Measurements from ENCODE around the gene TRHDE.
"Not testable (repeated sequence)": the region's sequence is repeated elsewhere in the genome, so short reads cannot be mapped to it uniquely, and the experiment has no call there.

TRHDE gene

DNA sequence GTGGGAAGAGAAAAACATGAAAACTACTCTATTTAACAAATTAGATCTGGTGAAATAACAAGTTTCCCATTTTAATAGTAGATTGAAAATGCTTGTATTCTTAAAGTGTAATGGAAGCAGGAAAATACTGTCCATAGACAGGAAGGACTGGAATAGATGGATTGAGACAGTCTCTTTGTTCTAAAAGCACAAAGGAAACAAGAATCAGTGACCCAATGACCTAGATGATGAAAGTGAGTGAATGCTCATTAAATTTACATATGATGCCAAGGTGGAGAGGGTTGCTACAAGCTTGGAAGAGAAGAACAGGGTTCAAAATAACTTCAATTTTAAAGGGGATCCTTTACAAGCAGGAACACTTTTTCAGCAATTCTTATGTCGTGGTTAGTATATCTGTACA is 233.1 kb downstream of the TRHDE start:
- in situ Hi-C loops (cut with HindIII; ENCODE audit: low sequenced_read_pairs) = no loop called here

DNA sequence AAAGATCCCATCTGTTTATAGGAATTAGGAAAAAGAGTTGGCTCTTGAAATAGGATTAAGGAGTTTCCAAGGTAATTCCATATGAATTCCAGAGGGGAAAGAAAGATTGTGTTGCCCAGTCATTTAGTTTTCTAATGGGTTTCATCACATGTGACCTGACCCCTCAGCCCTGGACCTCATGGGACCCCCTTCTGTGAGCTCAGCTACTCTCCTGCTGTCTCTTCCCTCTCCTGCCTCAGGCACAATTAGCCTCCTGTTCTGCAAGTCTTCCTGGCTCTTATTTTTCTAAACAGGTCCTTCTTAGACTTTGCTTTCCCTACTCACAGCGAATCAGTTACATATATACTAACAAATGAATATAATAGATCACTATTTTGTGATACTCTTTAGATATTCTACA is 237.7 kb downstream of the TRHDE start:
- in situ Hi-C loops (cut with HindIII; ENCODE audit: low sequenced_read_pairs) = no loop called here

DNA sequence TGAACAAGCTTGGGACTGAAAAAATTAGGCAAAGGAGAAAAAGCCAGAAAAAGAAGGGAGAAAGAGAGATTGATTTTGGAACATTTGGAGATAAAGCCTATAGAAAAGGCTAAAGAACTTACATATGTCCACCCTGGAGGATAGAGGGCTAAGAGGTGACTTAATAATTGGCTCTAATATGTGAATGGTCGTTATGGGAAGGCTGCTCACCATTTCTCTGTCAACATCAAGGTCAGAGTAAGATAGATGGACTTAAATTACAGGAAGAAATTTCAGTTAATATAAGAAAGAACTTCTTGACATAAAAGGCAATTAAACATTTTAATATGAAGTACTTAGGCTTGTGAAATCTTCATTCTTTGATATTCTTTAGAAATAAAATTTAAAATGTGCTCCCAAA is 238.6 kb downstream of the TRHDE start:
- in situ Hi-C loops (cut with HindIII; ENCODE audit: low sequenced_read_pairs) = no loop called here

DNA sequence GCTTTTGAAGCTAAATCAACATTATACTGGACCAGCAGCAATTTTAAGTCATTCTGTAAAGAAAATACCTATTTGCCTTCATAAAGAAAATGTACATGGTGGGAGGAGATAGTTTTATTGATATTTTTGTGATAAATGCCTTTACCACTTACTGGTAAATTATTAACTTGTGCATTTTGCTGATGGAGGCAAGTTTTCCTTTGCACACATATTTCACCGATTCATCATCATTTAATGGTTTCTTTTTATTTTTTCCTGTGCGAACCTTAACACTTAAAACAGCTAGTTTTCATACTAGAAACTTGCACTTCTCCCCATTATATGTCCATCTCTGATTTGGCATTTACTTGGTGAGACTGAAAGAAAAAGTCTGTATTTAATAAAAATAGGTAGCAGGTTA is 239.3 kb downstream of the TRHDE start:
- in situ Hi-C loops (cut with HindIII; ENCODE audit: low sequenced_read_pairs) = no loop called here

DNA sequence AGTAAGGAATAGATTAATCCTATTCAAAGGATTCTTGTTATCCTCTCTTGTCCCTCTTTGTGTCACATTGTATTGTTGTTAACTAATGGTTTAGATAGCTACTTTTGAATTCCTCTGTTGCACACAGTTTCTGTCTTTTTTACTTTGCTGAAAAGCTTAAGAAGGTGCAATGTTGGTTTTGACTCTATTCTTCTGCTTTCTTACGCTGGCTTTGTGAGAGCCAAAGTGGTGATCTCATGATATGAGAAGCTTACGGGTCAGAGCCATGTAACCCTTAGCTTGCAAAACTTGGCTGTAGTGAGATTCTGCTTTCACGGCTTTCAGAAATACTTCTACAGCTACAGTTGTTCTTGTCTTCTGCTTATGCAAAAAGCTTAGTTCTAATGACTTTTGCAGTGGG is 239.7 kb downstream of the TRHDE start:
- in situ Hi-C loops (cut with HindIII; ENCODE audit: low sequenced_read_pairs) = no loop called here

DNA sequence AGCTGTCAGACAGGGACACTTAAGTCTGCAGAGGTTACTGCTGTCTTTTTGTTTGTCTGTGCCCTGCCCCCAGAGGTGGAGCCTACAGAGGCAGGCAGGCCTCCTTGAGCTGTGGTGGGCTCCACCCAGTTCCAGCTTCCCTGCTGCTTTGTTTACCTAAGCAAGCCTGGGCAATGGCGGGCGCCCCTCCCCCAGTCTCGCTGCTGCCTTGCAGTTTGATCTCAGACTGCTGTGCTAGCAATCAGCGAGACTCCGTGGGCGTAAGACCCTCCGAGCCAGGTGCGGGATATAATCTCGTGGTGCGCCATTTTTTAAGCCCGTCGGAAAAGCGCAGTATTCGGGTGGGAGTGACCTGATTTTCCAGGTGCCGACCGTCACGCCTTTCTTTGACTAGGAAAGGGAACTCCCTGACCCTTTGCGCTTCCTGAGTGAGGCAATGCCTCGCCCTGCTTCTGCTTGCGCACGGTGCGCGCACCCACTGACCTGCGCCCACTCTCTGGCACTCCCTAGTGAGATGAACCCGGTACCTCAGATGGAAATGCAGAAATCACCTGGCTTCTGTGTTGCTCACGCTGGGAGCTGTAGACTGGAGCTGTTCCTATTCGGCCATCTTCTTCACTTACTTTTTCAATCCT is 248.0 kb downstream of the TRHDE start:
- in situ Hi-C loops (cut with HindIII; ENCODE audit: low sequenced_read_pairs) = not testable (repeated sequence)

DNA sequence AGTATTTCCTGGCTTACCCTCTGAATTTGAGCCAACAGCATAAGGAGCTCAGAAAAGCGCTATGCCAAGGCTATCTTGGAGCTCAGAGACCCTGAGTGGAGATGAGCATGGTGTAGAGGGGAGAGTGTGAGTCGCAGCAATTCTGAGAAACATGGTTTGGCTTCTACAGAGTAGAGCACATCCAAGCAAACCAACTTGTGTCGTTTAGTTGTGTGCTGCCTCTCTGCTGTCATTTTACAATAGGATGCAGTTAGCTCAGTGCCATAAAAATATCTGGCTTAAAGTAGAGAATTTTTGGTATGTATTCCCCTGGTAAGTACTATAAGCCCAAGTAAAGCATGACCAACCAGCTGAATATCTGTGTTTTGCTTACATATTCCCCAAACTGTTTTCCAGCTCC is 249.2 kb downstream of the TRHDE start:
- in situ Hi-C loops (cut with HindIII; ENCODE audit: low sequenced_read_pairs) = no loop called here

DNA sequence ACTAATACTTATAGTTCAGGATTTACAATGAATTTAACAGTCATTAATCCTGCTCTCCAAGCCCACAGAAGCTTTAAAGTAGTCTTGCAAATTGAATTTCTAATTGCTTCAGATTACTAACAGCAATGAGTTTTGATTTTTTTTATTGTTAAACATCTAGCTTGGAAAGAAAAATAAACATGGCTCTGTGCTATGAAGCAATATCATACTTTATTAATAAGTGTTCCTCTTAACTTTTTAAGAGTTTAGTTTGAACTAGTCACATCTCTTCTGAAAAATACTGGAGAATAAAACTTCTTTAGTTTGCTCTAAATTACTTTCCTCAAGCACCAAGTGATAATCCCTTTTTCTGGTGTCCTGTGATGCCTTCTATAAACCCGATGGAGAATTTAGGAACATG is 250.2 kb downstream of the TRHDE start:
- in situ Hi-C loops (cut with HindIII; ENCODE audit: low sequenced_read_pairs) = no loop called here

DNA sequence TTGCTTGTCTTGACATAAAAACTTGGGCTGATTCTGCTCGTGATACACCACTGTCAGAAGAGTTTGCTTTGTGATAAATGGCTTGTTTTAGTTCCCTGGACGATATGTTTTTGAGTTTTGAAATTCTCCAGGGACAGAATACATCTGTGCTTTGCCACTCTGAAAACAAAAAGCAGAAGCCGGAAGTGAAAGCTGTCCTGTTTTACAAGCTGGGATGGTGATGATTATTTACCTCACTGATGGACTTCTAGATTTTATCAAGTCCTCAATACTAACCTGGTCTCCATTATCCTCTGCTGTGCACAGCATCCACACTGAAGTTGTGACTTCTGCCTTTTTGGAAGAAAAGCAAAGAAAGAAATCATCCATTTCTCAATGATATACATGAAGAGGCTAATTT is 251.6 kb downstream of the TRHDE start:
- in situ Hi-C loops (cut with HindIII; ENCODE audit: low sequenced_read_pairs) = no loop called here

DNA sequence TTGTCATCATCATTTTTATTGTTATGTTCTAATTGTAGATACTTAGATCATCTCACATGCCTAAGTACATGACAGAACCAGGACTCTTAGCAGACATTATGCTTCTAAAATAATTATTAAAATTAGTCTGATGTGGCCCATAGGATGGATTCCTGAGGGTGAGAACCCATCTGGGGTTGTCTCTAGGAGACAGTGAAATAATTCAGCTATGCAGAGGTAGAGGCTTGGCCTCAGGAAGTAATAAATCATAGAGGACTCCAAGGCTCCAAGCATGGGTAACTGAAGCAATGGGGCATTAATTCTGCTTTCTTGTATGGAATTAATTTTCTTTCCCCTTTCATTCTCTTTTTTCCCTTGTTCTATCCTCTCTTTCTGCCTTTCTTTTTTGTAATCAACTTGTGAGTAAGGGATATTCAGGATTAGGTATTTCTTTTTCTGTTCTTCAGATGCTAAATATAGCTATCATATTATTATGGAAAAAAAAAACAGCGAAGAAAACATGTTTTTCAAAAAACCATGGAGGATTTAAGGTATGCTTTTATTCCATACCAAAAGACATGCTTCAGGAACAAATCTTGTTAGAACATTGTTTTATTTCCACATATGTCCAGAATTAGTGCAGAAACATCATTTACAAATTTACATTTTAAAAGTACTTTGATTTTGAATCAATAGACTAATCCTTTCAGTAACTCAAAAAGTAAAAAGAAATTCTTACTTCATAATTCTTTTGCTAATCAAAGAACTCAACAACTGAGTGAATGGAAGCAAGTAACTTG is 263.2 kb downstream of the TRHDE start:
- in situ Hi-C loops (cut with HindIII; ENCODE audit: low sequenced_read_pairs) = no loop called here

DNA sequence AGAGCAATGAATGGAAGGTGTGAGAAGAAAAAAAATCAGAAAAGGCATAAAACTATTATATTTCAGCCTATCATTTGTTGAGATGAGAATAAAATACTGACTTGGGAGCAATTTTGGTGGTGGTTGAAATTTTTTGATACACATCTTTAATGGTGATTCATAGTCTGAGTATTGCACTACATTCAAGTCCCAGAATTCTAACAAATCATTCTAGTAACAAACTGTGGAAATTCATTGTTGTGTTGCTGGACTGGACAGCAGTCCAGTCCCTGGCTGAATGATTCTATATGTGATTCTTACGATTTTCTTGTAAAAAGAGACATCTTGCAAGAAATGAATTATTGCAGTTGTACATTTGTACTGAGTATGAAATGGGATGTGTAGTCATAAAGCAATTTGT is 268.6 kb downstream of the TRHDE start:
- in situ Hi-C loops (cut with HindIII; ENCODE audit: low sequenced_read_pairs) = no loop called here

DNA sequence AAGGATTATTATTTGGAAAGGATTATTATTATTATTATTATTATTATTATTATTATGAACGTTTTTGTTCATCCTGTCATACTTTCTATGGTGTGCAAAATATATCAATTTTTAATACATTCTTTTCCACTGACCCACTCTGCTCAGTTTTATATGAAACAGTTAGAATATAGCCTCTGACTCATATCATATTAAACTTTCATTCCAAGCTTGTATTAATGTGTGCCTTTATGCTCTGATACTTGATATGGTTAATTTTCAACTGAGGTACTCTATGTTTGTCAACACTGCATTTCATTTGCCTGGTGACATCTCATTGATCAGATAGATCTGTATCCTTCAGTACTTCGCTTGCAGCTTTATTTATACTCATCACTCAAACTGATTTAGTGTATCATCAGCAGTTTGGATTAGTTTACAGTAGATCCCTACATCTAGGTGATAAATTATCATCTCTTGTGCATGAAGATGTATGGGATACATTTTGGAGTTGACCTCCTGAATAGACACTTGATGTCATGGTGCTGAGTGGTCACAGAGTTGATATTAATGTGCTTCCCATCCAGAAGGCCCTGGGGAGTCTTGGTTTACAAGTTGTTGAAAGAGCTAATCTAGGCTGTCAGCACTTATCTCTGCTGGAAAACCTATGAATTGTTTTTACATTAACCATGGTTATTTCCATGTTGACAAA is 271.8 kb downstream of the TRHDE start:
- in situ Hi-C loops (cut with HindIII; ENCODE audit: low sequenced_read_pairs) = no loop called here

DNA sequence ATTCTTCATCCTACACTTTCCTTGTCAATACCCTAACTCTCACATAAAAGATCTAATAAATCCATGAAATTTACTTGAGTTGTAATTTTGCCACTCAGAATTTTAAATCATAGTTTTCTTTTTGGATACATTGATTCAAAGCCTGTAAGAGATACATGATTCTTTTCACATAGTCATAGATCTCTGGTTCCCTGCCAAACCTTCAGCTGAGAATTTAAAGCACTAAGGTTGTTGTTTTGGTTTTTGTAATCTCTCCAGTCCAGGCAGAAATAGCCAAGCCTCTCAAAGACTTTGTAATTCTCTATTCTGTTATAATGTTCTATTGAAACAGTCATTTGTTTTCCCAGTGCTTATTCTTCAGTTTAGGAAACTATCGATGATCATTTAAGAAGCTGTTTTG is 273.9 kb downstream of the TRHDE start:
- in situ Hi-C loops (cut with HindIII; ENCODE audit: low sequenced_read_pairs) = no loop called here

DNA sequence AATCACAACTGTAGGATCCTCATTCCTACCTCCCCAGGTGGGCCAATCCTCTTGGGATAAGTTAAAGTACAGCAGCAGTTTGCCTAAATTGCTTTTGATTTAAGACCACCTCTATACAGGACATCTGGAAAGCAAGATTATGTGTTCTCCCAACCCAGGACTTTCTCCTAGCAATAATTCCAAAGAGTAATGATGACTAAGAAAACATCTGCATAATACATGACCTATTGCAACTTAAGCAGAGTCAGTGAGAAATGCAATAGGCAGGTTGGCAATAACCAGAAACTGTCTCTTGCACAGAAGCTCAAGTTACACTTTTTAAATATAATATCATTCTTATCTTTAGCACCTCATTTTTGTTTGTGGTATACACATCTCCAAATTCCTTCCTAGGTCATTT is 275.4 kb downstream of the TRHDE start:
- in situ Hi-C loops (cut with HindIII; ENCODE audit: low sequenced_read_pairs) = no loop called here

DNA sequence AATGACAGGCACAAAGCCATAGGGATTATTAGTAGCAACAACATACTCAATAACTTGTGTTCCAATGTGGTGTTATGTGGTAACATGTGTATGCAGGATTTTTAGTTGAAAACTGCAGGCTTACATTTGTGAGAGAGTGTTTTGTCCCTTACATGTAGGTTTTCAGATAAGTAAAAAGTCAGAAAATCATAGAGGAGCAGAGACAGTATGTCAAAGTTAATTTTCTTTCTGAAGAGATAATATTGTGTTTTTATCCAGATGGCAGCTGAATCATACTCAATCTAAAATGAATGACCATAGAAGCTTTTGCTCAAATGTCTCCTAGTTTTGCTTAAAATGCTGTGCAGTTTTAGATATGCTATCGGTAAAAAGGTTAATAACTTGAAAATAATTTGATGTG is 277.0 kb downstream of the TRHDE start:
- in situ Hi-C loops (cut with HindIII; ENCODE audit: low sequenced_read_pairs) = no loop called here

DNA sequence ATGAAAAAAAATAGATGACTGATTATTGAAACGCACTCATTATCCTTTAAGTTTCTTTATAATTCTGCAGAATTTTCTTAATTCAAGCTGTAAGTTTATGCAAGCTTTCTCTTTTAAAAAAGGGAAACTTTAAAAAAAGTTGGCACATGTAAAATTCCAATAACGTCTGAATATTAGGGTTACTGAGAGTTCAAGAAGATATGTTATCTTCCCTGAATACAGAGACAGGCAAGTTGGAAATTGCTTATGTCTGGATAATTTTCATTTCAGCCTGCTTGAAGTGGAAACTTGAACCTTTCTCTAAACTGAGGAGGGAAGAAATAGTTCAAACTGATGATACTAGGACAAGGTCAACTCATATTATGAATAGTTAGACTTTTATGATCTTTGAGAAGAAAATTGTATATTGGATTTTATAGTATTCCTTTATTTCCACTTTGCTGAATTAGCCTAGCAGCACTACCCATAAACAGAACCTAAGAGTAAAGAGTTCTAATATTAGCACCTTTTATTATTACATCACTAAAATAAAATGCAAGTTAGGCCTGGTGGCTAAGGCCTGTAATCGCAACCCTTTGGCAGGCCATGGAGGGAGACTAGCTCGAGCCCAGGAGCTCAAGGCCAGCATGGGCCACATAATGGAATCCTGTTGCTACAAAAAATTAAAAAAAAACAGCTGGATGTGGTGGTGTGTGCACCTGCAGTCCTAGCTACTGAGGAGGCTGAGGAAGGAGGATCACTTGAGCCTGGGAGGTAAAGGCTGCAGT is 288.0 kb downstream of the TRHDE start:
- in situ Hi-C loops (cut with HindIII; ENCODE audit: low sequenced_read_pairs) = no loop called here

DNA sequence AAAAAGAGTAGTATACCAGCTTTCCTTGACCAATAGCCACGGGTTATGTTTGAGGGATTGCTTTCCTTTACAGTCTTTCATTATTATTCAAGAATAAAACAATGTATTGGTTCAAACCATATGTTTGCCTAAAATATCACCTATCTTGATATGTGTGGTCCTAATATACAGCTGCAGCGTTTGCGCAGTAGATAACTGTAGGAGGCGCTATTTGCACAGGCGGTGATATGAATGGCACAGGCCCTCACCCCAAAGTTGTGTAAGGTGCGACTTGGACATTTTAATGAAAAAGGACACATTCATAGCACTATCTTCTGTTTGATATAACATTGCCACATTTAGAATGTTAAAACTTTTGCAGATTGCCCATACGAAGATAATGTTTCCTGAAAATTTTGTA is 298.4 kb downstream of the TRHDE start:
- in situ Hi-C loops (cut with HindIII; ENCODE audit: low sequenced_read_pairs) = no loop called here

DNA sequence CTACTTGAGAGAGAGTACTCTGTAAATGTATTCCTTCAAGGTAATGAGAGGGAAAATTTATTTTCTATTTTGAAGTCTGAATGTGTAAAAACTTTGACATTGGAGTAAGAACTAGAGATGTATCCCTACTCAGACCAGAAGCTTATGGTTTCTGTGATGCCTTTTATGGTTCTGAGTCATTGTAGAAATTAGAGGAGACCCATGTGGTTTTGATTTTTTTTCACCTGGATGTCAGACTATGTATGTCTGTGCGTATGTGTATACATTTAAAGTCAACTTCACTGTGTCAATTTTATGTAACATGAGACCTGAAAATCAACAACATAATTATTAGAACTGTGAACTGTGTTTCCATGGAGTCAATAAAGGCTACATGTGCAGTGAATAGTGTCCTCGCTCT is 302.0 kb downstream of the TRHDE start:
- in situ Hi-C loops (cut with HindIII; ENCODE audit: low sequenced_read_pairs) = no loop called here

DNA sequence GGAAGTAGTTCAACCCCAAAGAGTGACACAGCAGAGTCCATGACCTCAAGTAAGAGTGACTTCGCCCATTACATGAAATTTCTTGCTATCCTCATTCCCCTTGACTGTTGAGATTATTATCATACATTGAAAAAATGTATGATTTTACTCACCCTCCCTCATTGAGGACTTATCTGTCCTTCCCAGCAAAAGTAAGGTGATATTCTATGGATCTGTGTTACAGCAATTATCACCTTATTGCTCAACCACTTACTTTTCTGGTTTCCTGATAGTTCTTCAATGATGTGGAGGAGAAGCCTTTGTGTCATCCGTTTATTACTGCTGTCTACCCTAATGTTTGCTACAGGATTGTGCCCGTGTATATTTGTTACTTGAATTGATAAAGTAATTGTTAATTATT is 306.2 kb downstream of the TRHDE start:
- in situ Hi-C loops (cut with HindIII; ENCODE audit: low sequenced_read_pairs) = no loop called here

DNA sequence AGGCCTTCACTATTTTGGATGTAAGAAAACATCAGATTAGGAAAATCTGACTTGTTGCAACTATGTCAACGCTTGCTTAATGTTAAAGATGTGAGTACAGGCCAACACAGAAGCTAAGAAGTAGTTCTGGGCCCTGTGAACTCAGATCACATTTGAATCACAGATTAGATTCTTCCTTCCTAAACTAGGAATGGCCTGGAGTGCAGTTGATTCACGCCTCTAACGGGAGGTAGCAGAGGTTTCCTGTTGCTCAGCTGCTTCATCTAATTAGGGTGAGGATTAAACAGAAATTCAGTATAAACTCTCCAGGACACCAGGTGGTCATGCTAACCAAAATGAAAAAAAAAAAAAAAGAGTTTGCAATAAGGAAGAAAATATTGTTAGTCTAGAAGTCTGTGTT is 314.3 kb downstream of the TRHDE start:
- in situ Hi-C loops (cut with HindIII; ENCODE audit: low sequenced_read_pairs) = no loop called here

DNA sequence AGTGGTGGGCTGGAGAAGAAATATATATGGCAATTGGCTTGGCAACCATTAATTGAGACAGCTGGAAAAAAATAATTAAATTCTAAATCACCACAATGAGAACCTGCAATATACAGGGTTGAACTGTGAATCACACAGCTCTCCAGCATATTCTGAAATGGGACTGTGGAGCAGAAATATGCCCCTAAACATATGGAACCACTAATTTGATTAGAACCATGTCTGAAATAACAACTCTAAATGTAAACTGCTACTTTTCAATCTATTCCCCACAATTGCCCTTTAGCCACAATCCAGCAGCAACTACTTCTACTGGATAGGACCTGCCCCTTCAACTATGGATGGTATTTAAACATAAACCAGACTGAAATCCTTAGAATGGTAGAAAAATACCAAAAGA is 330.4 kb downstream of the TRHDE start:
- in situ Hi-C loops (cut with HindIII; ENCODE audit: low sequenced_read_pairs) = no loop called here

DNA sequence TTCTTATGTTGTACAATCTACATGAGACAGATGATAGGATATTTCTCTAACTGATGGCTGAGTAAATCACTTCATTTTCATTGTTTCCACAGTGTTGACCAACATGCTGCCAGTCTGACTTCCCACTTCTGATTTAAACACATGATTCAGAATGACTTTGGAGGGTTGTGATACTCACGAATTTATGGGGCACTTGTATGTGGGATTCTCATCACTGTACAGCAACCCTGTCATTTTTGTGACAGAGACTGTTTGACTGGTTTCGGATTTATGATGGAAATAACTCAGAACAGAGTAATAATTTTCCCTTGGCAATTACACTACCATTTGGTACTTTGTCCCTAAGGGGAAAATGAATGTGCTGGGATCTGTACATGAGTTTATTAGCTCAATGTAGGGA is 333.8 kb downstream of the TRHDE start:
- in situ Hi-C loops (cut with HindIII; ENCODE audit: low sequenced_read_pairs) = no loop called here
